SW 1271 (cell line): ENCODE results near the gene FAM47E.
"Not testable (repeated sequence)": the region's sequence is repeated elsewhere in the genome, so short reads cannot be mapped to it uniquely, and the experiment has no call there.

Source experiments
- DNase-seq, 2 experiments: peaks; one replicate each; lab custom pipeline; 2025; lab: John Stamatoyannopoulos, UW

Gene FAM47E

DNA sequence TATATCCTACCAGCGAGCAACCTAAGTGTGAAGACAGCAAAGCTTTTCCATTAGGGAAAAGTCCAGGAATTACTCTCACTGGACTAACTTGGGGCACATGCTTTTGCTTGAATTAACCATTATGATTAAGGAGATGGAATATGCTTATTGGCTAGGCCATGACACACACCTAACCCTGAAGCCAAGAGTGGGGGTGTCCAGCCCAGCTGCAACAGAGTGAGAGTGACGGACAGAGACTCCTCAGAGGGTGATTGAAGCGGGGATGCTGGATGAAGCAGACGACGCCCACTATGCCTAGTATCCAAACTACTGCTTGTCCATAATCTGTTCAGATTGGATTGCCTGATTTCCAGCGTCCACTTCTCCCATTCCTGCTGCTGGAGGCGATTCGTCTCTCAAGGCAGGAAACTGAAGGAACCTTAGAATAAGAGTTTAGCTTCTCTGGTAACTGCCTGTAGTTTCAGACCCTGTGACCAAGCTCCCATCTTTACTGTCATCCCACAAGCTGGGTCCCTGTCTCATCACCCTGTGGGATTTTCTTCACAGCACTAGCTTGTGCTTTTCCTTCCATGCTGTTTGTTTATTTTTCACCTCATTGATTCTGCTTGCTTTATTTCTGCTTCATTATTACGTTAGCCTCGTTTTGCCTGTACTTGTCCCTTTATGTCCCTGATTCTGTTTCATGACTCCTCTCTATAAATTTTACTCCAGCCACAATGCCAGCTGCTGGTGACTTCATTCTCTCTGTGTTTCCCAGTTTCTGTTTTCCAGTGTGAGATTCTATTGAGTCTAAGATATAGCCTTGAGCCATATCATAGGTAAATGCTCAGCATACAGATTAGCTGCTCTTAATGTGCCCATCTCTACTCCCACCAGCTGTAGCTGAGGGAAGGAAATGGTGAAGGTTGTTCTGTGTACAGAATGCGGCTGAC lies 19.0 kb downstream of the FAM47E start:
- no peak for DNase-seq

DNA sequence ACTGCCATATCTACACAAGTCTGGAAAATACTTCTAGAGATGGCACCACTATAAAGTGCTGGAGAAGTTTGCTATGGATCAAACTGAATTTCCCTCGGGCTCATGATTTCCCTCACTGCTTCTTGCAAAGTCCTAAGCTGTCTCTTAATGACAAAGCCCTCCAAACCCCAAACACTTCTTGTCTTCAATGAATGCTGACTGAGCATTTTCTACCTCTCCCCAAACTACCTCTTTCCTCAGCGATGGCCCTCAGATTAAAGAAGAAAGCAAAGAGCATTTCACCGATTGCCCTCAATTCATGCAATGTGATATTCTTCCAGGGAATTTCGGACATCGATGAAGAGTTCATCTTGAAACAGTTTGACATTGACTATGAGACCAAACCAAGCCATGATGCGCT lies 19.7 kb downstream of the FAM47E start:
- no peak for DNase-seq

DNA sequence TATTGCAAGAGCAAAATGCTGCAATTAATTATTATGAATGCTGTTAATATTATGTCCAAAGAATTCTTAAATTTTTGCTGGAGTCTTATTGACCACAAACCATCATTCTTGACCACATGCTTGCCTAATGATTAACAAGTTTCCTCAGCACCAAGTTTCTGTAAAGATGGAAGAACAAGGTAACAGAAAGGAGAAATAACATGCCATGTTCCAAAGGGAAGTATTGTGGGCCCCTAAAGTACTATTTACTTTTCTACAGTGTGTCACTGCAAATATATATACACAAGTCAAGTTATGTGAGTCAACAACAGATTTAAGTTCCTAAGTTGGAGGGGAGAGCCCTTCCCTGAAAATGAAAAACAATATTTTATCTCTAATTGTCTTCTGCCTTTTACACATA lies 20.6 kb downstream of the FAM47E start:
- DNase-seq = no peak

DNA sequence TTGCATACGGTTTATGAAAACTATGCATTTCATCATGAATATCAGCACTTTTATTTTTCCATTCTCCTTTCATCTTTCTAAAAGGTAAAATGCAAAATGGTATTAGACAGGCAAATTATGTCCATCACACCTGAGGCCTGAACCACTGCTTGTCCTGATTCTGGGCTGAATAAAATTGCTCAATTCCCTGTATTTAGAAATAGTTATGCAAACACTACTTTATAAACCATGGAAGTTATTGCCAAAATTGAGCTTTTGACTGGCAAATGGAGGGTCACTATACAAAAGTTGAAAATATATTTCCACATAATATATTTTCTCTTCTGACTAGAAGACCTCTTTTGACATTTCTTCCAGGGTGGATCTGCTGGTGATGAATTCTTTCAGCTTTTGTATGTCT lies 21.1 kb downstream of the FAM47E start:
- DNase-seq = no peak

DNA sequence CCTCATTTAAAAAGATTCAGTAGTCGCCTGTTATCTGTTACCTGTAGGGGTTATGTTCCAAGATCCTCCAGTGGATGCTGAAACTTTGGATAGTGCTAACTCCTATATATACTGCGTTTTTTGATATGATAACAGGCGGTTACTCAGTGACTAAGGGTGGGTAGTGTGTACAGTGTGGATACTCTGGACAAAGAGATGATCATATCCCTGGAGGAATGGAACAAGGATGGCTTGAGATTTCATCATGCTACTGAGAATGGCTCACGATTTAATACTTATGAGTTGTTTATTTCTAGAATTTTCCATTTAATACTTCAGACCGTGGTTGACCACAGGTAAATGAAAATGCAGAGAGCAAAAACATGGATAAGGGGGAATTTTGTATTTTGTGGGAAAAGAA lies 21.5 kb downstream of the FAM47E start:
- no peak for DNase-seq

DNA sequence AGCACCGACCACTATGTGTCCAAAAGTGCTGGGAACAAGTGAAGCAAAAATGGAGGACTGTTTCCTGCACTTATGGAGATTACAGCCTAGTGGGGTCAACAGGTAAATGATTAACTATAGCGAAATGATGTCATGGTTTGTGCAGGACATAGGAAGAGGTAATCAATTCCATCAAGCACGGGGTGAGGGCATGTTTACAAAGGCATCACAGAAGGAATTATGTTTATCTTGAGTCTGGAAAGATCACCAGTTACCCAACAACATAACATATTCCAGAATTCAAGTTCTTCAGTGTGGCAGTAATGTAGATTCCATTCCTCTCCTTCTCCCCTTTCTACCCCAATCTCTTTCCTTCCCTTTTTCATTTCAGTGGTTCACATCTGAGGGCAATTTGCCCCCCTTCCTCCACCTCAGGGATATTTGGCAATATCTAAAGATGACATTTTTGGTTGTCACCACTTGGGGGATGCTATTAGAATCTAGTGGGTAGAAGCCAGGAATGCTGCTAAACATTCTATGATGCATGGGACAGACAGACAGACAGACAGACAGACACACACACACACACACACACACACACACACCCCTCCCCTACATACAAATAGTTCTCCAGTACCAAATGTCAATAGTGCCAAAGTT lies 24.1 kb downstream of the FAM47E start:
- no peak for DNase-seq

DNA sequence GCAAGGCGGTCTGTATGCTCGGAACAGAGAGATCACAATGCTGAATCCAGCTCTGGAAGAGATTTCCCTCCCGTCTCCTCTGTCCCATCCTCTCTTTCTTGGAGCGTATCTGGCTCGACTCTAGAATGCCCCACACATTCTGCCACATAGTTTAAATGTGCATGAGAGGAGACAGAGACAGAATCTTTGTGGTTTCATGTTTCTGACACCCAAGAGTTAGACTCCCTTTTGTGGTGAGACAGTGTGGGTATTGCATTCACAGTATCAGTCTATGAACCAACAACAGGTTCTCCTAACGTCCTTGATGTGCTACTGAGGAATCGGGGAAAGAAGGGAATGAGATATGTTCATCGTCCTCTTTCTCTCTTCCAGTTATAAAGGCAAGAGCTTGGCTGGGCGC lies 25.3 kb downstream of the FAM47E start:
- no peak for DNase-seq

DNA sequence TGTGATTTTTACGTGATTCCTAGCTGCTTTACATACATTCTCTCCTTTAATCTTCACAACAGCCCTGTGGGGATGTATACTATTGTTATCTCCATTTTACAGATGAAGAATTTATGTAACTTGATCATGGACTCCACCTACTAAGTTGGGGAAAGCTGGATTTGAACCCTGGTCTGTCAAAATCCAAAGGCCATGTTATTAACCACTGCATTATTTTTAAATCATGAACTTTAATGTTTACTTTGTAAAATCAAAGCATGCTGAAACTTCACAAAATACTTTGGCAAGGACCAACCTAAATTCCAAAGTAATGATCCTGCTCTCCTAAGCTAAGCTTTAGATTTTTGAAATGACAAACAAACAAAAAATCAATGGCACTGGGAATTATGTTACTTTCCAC lies 26.1 kb downstream of the FAM47E start:
- DNase-seq = no peak

DNA sequence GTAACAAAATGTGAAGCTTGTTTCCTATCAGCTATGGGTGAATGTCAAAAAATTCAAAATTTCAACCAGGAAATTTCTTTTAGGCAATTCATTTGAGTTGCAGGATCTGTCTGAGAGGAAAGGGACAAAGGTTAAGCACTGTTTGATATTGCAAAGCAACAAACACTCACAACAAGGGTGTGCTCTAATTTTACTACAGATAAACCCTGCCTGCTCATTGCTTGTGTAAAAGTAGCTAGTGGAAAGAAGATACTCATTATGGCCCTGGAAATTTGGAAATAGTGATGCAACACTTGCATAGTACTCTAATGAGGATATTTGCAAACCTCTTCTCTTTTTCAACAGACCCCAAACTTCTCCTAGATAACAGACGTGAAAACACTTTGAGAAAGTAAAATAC lies 27.1 kb downstream of the FAM47E start:
- DNase-seq = no peak

DNA sequence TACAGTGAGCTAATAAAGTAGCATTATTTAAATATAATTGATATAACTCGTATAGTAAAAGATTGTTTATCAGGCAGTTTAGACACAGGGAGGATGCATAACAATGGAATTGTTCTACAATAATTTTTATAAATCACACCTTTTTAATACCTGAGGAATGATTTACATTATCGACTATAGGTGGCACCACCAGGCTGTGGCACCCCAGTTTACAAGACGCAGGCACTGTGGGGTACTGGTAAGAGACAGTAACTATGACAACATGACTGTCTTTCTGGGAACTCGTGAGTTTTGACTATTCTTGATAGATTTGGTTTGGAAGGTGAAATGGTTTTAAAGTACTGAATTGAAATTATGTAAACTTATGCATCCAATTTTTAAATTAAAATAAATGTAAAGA lies 27.9 kb downstream of the FAM47E start:
- DNase-seq = no peak

DNA sequence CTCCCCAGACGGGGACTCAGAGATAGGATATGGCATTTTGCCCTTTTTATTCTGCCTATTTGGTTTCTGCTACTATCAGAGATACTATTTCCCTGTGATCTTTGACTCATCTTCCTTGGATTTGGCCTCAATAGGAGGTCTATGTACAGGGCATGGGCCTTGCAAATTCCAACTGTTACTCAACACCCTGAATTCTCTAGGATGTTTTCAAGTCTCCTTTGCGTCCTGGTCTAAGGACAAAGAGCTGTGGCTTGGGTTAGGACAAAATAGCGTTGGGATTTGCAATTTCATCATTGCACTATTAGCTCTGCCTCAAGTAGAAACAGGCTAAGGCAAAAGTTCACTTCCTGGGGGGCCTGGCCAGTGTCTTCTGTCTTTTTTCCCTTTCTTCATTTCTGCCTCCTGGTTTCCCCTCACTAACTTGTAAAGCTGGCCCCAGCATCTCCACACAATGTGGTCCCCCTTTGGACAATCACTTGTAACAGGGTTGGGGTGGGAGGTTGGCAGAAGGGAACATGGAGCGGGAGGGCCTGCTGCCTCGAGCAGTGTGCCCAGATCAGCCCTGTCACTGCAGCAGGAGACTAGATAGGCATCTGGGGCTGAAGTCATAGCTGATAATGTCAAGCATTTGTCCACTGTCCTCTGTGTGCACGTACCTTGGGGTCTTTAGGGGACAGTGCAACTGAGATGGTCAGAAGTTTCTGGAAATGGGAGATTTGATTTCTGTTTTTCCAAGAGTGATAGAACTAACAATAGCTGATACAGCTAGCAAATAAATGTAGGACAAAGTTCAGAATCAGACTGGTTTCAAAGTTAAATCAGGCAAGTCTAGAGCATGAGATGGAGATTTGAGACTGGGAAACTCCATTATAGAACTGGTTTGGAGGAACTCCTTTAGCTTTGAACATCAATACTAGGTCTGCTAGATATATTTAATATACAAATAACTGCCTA lies 29.2 kb downstream of the FAM47E start:
- DNase-seq = no peak

DNA sequence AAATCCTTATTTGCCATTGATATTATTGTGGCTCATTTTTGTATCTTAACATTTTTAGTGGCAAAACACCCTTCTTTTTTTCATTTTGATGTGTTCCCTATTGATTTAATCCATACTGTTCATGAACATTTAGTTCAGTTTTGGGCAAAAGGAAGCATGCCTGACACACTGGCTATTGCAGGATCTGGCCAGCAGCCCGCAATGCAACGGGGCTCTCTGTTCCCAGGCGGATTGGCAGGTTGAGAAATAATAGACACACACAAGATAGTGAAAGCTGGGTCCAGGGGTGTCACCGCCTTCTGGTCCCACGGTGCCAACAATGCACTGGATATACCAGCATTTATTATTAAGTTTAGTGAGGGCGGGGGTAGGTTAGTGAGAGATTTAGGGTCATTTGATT lies 30.1 kb downstream of the FAM47E start:
- not testable (repeated sequence) for DNase-seq

DNA sequence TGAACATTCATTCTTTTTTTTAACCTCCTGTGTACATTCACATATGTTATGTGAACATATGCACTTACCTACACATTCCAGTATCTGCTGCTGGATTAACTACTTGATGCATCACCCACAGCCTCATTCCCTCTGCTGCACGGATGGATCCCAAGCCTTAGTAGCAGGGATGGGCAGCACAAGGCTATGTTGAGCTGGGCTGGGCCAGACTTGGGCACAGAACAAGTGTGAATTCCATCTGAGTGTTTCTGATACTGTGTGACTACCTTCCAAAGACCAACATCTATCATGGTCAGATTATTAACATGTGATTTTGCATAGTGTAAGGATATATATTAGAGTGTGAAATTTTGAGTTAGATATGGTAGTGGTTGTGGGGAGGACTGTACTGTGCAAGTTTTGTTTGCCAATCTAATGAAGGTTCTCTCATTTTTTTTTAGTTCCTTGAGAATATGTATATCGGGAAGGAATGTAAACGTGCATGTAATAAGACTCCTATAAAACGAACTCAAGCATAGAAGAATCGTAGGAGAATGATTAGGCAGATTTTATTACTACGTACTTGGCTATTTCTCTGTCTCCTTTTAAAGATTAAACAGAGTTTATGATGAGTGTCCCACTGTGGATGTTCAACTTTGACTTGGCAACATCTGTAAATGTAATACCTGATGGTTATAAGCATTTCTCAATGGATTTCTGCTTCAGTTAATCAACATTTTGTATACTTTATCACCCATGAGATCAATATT lies 31.6 kb downstream of the FAM47E start:
- DNase-seq = no peak

DNA sequence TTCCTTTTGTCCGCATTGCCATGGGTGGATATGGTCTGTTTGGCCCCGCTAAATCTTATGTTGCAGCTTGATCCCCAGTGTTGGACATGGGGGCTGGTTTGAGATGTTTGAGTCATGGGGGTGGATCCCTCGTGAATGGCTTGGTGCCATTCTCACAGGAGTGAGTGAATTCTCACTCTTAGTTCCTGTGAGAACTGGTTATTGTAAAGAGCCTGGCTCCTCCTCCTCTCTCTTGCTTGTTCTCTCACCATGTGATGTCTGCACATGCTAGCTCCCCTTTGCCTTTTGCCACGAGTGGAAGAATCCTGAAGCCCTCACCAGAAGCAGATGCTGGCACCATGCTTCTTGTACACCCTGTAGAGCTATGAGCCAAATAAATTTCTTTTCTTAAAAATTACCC lies 32.4 kb downstream of the FAM47E start:
- no peak for DNase-seq

DNA sequence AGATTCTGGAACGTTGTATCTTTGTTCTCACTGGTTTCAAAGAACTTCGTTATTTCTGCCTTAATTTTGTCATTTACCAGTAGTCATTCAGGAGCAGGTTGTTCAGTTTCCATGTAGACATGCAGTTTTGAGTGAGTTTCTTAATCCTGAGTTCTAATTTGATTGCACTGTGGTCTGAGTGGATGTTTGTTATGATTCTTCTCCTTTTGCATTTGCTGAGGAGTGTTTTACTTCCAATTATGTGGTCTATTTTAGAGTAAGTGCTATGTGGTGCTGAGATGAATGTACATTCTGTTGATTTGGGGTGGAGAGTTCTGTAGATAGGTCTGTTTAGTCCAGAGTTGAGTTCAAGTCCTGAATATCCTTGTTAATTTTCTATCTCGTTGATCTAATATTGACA lies 36.3 kb downstream of the FAM47E start:
- DNase-seq = not testable (repeated sequence)

DNA sequence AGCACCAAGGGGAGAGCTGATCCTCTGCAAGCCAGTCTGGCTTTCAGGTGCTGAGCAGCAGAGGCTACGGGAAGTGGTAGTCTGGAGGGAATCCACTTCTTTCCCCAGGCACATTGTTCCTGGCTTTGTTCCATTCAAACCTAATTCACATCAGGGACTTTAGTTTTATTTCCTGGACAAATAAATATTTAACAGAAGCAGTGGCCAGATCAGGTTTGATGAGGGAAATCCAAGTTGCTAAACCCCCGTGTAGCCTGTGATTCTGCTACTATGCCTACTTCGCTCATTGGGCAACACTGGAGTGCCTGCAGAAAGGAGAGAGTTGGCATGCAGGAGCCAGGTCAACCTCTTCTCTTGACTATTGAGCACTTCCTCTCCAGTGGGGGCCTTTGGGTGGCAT lies 41.2 kb downstream of the FAM47E start:
- no peak for DNase-seq

DNA sequence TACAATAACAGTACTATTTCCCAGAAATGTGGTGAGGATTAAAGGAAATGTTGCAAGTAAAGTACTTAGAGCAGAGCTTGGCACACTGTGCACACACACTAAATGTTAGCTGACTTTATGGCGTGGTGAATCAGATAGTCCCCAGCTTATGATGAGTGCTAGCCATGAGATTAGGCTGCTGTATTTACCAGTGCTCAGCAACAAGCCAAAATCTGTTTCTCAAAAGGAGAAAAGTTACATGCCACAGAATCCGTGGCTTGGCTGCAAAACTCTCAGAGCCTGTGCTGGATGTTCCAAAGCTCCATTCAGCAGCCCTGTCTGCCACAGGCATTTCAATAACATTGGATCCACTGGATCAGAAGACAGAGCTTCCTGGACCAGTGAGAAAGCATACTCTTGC lies 42.3 kb downstream of the FAM47E start:
- DNase-seq = no peak

DNA sequence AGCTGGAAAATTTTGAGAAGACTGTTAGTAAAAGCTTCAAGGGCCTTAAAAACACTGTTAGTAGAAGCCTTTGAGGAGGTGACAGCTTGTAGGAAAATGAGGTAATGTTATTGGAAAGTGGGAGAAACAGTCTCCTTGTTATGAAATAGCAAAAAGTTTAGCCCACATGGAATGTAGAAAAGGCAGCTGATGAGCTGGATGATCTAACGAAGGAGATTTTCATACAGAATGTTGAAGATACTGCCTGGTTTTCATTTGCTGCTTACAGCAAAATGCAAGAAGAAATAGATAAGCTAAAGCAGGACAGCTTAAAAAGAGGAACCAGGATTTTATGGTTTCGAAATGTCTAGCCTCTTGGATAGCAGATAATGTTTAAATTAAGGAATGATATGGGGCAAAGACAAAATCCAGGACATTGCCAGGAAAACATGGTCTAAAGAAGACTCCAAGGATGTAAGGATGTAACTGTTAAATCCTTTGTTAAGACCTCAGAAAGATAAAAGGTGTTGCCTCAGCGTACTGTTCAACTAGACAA lies 44.8 kb downstream of the FAM47E start:
- no peak for DNase-seq

DNA sequence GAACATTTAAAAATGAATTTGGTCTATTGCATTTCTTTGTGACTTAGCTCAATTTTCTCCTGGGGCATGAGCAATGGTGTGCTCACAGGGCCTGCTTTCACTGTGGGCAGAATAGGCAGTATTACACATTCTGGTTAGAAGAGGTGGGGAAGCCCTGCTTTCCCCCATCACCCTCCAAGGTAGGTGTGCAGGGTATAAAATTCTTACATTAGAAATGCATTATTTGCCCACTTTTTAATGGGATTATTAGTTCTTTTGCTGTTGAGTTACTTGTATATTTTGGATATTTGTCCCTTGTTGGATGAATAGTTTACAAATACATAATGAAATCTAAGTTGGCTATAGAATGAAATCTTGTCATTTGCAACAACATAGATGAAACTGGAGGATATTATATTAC lies 46.7 kb downstream of the FAM47E start:
- DNase-seq = no peak

DNA sequence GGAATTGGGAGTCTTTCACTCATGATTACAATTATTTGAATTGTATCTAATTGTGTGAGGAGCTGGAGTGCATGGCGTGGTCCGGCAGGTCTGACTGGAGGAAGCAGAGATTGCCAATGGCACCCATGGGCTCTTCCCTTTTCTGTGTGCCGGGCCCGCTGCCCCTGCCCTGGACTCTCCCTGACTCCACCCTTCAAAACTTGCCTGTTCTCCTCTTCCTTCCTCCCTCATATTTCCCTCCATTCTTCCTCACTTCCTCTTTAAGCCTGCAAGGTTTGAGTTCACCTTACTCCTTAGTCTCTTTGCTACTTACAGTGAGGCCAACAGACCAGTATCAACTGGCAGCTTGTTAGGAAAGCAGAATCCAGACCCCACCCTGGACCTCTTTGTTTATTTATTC lies 48.5 kb downstream of the FAM47E start:
- no peak for DNase-seq

DNA sequence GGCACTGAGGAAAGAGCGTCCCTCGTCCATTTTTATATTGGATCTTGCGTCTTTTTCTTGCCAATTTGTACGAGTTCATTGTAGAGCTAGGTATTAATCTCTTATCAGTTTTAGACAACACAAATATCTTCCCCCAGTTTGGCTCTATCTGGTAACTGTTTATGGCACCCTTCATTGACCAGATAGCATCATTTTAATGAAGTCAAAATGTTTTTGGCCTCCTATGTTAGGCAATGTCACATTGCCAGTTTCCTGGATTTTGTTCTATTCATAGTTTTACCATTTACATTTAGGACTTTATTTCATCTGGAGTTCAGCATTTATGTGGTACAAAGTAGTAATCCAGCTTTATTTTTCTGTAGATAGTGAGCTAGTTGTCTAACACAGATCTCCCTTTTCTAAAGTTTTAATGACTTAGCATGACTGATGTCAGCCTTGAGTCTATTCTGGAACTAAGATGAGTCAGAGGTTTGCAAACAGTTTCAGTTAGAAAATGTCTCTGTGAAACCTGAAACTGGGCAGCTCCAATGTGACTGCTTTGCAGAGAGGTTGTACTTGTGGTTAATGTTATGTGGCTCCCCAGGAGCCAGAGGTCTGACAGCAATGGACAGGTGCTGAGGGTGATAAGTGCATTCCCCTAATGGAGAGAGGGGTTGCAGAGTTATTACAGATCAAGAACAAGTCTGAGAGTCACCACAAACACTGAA lies 49.7 kb downstream of the FAM47E start:
- DNase-seq = peak in 1 of 2 experiments; percentile 16
